ENCODE results near the gene PRSS23.

DNA sequence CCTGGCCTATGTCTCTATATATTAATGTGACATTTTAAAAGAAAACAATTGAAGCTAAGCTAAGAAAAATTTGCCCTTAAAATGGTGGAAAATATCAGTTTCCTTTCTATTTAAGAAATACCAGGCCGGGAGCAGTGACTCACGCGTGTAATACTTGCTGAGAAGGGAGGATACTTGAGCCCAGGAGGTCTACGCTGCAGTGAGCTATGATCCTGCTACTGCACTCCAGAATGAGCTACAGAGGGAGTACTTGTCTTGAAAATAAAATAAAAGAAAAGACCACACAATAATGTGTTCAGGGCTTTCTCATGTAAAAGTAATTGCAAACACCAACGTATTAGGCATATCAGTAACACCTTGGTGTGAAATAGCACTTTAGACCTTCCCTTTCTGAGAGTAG is 1.4 kb upstream of the PRSS23 start:
- TF ChIP-seq, protein P1, sequence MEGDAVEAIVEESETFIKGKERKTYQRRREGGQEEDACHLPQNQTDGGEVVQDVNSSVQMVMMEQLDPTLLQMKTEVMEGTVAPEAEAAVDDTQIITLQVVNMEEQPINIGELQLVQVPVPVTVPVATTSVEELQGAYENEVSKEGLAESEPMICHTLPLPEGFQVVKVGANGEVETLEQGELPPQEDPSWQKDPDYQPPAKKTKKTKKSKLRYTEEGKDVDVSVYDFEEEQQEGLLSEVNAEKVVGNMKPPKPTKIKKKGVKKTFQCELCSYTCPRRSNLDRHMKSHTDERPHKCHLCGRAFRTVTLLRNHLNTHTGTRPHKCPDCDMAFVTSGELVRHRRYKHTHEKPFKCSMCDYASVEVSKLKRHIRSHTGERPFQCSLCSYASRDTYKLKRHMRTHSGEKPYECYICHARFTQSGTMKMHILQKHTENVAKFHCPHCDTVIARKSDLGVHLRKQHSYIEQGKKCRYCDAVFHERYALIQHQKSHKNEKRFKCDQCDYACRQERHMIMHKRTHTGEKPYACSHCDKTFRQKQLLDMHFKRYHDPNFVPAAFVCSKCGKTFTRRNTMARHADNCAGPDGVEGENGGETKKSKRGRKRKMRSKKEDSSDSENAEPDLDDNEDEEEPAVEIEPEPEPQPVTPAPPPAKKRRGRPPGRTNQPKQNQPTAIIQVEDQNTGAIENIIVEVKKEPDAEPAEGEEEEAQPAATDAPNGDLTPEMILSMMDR (conservative IDR thresholded peaks at IDR 0.05; ENCODE audit: low read length) = no peak
- TF ChIP-seq EZH2phosphoT487 (IDR thresholded peaks at IDR 0.05; ENCODE audit: borderline replicate concordance, low read depth, low read length) = no peak
